K562 (cell line): ENCODE results near the gene CCNB1. TPM values are rescaled to one million over a fixed set of nuclear protein-coding genes. Genes with fewer than 3 reads are reported as not detected.

Experiments used
- BCOR ChIP-seq: fragments of 450-650 bp; IDR thresholded peaks from 2 replicates; pipeline ENCODE4 v1.6.1; 2016
- C11orf30 ChIP-seq: fragments of 450-650 bp; IDR thresholded peaks from 2 replicates; pipeline ENCODE4 v1.6.1; 2016; ENCODE audit warnings: low read depth, mild to moderate bottlenecking
- CHD1 ChIP-seq: fragments of 200-600 bp; sonication (generic); IDR thresholded peaks from one replicate; pipeline ENCODE4 v1.6.1; 2012; ENCODE audit warnings: mild to moderate bottlenecking, moderate library complexity, low read length, inconsistent platforms
- CREB3L1 ChIP-seq: fragments of 450-650 bp; IDR thresholded peaks from 2 replicates; pipeline ENCODE4 v1.6.1; 2014; ENCODE audit warnings: low read depth, mild to moderate bottlenecking, moderate library complexity, borderline replicate concordance
- ETV5 ChIP-seq: sonication (generic); formaldehyde crosslinking; IDR thresholded peaks from 2 replicates; pipeline ENCODE4 v1.4.0; 2020; ENCODE audit warnings: low read depth, mild to moderate bottlenecking, missing genetic modification reagents
- FOS ChIP-seq: IDR thresholded peaks from 3 replicates; pipeline ENCODE4 v1.6.1; 2011; ENCODE audit not compliant: insufficient read length; ENCODE audit errors: extremely low read depth
- FOXM1 ChIP-seq, 2 experiments: fragments of 450-650 bp in 1 of 2; sonication (generic) in 1 of 2; formaldehyde crosslinking in 1 of 2; IDR thresholded peaks; 2 replicates each; pipeline versions ENCODE4 v1.6.1 to v1.9.0; 2017 to 2022; ENCODE audit warnings: low read depth in 2 of 2, mild to moderate bottlenecking in 2 of 2, missing genetic modification reagents in 1 of 2, moderate library complexity in 1 of 2
- FOXP1 ChIP-seq: sonication (generic); formaldehyde crosslinking; IDR thresholded peaks from 2 replicates; pipeline ENCODE4 v1.8.0; 2022; ENCODE audit warnings: mild to moderate bottlenecking, missing genetic modification reagents
- GABPA ChIP-seq: fragments of 200-800 bp; sonication (Bioruptor generic); conservative IDR thresholded peaks from 2 replicates; pipeline ENCODE4 v1.6.1; 2016; ENCODE audit warnings: low read depth, missing genetic modification characterization, missing compliant biosample characterization
- GABPB1 ChIP-seq: sonication (generic); formaldehyde crosslinking; IDR thresholded peaks from 2 replicates; pipeline ENCODE4 v1.8.0; 2022; ENCODE audit warnings: mild to moderate bottlenecking, missing genetic modification reagents
- KDM2B ChIP-seq: fragments of 250-450 bp; sonication (Bioruptor Pico); IDR thresholded peaks from 2 replicates; pipeline ENCODE4 v1.8.0; 2021; ENCODE audit warnings: mild to moderate bottlenecking, moderate library complexity
- KDM4B ChIP-seq, 2 experiments: fragments of 450-650 bp in 1 of 2; sonication (generic) in 1 of 2; IDR thresholded peaks; 2 replicates each; pipeline ENCODE4 v1.6.1; 2016 to 2017; ENCODE audit warnings: borderline replicate concordance in 2 of 2, antibody characterized with exemption in 1 of 2, low read depth in 1 of 2, mild to moderate bottlenecking in 1 of 2
- MYNN ChIP-seq, 2 experiments: sonication (generic); formaldehyde crosslinking in 1 of 2; IDR thresholded peaks; 2 replicates each; pipeline versions ENCODE4 v1.5.0 to v1.6.1; 2016 to 2020; ENCODE audit warnings: antibody characterized with exemption in 1 of 2, missing genetic modification reagents in 1 of 2
- POLR2A ChIP-seq: fragments of 450-650 bp; conservative IDR thresholded peaks from 2 replicates; pipeline ENCODE4 v1.6.1; 2016
- POLR2G ChIP-seq: fragments of 200-400 bp; formaldehyde crosslinking; IDR thresholded peaks from 2 replicates; pipeline ENCODE4 v1.6.1; 2017; ENCODE audit warnings: low read depth, mild to moderate bottlenecking, antibody characterized with exemption, low read length, moderate library complexity
- PTBP1 ChIP-seq: fragments of 200-400 bp; formaldehyde crosslinking; IDR thresholded peaks from 2 replicates; pipeline ENCODE4 v1.6.1; 2017; ENCODE audit warnings: low read depth, low read length
- RNF2 ChIP-seq: sonication (generic); IDR thresholded peaks from 2 replicates; pipeline ENCODE4 v1.6.1; 2016
- TEAD2 ChIP-seq: fragments of 450-650 bp; IDR thresholded peaks from 2 replicates; pipeline ENCODE4 v1.6.1; 2016; ENCODE audit warnings: missing genetic modification characterization, control low read depth, missing compliant biosample characterization
- THRAP3 ChIP-seq: fragments of 450-650 bp; IDR thresholded peaks from 2 replicates; pipeline ENCODE4 v1.6.1; 2016; ENCODE audit warnings: mild to moderate bottlenecking, inconsistent platforms, borderline replicate concordance
- ZBTB9 ChIP-seq: fragments of 450-650 bp; formaldehyde crosslinking; IDR thresholded peaks from 2 replicates; pipeline ENCODE4 v1.4.0; 2020; ENCODE audit warnings: mild to moderate bottlenecking, moderate library complexity
- ZNF121 ChIP-seq: sonication (generic); formaldehyde crosslinking; conservative IDR thresholded peaks from 2 replicates; pipeline ENCODE4 v1.8.0; 2022; ENCODE audit warnings: missing genetic modification reagents
- polyA plus RNA-seq, 8 experiments: library from polyadenylated mRNA; depleted of rRNA in 4 of 8; stranded (reverse) in 5 of 8; unstranded in 3 of 8; fragments of >200 nt; fragmentation: Nextera tagmentation in 2 of 8; fragmentation: Illumina TruSeq in 1 of 8; extraction: Ambion mirVana in 2 of 8; extraction: Trizol in 1 of 8; gene quantifications; 2 replicates each; pipeline versions ENCODE4 v1.2.1 to v1.2.3, GENCODE V29; 2011 to 2014; ENCODE audit warnings: inconsistent platforms in 1 of 8, missing spikeins in 1 of 8
- total RNA-seq, 7 experiments: library from RNA; depleted of rRNA in 6 of 7; stranded (reverse); fragments of >200 nt in 6 of 7; fragmentation: Illumina TruSeq in 2 of 7; extraction: Trizol in 2 of 7; gene quantifications; 2 replicates each; pipeline versions ENCODE4 v1.2.1 to v1.2.3, GENCODE V29; 2011 to 2021; ENCODE audit warnings: low replicate concordance in 1 of 7
- TF ChIP-seq, protein P1 (sequence below): IDR thresholded peaks from 2 replicates; pipeline ENCODE4 v1.6.1; 2011; ENCODE audit warnings: borderline replicate concordance, low read depth, mild to moderate bottlenecking, moderate library complexity, low read length; ENCODE audit not compliant: insufficient read depth, poor library complexity, severe bottlenecking

CCNB1 gene
- total and polyA plus RNA-seq, 9 of the 15 experiments (the other 6 are each of a cell fraction or from before 2014, with no cell fraction given), result 165 to 679 (median 271) TPM

- TF ChIP-seq CHD1, result no peak
- TF ChIP-seq TEAD2, result no peak
- peak in 1 of 2 experiments; percentile 73; a peak in 1 of 4 replicates for TF ChIP-seq KDM4B (IDR thresholded peaks at IDR 0.05; ENCODE audit: borderline replicate concordance in 2 of 2, low read depth in 1 of 2)
- TF ChIP-seq GABPA, result peak; percentile 84
- TF ChIP-seq FOXM1 (IDR thresholded peaks at IDR 0.05; ENCODE audit: low read depth), result 0 out of 2 replicates have a peak, but pooled peaks have one; percentile 34
- peak; percentile 89 for TF ChIP-seq FOXM1 (CRISPR knock-in tag; IDR thresholded peaks at IDR 0.05; ENCODE audit: low read depth)
- TF ChIP-seq FOXP1 (CRISPR knock-in tag), result no peak
- peak; percentile 65; the same call in 1 of the 2 replicates for TF ChIP-seq C11orf30
- TF ChIP-seq THRAP3, result peak; percentile 86; the same call in 1 of the 2 replicates
- no peak for TF ChIP-seq ZNF121 (CRISPR knock-in tag)
- peak; percentile 94 for TF ChIP-seq POLR2G
- peak; percentile 81; the same call in 1 of the 2 replicates for TF ChIP-seq ETV5 (CRISPR knock-in tag)
- no peak for TF ChIP-seq MYNN (IDR thresholded peaks at IDR 0.05)
- no peak for TF ChIP-seq MYNN (CRISPR knock-in tag; IDR thresholded peaks at IDR 0.05)
- TF ChIP-seq ZBTB9 (CRISPR knock-in tag), result 0 out of 2 replicates have a peak, but pooled peaks have one; percentile 78
- 0 out of 2 replicates have a peak, but pooled peaks have one; percentile 29 for TF ChIP-seq CREB3L1
- no peak for TF ChIP-seq PTBP1
- TF ChIP-seq POLR2A, result peak; percentile 96
- TF ChIP-seq KDM2B (CRISPR knock-in tag), result 0 out of 2 replicates have a peak, but pooled peaks have one; percentile 6
- TF ChIP-seq, protein P1, sequence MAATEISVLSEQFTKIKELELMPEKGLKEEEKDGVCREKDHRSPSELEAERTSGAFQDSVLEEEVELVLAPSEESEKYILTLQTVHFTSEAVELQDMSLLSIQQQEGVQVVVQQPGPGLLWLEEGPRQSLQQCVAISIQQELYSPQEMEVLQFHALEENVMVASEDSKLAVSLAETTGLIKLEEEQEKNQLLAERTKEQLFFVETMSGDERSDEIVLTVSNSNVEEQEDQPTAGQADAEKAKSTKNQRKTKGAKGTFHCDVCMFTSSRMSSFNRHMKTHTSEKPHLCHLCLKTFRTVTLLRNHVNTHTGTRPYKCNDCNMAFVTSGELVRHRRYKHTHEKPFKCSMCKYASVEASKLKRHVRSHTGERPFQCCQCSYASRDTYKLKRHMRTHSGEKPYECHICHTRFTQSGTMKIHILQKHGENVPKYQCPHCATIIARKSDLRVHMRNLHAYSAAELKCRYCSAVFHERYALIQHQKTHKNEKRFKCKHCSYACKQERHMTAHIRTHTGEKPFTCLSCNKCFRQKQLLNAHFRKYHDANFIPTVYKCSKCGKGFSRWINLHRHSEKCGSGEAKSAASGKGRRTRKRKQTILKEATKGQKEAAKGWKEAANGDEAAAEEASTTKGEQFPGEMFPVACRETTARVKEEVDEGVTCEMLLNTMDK, result peak; percentile 8
- TF ChIP-seq BCOR, result peak; percentile 36; the same call in 1 of the 2 replicates
- TF ChIP-seq FOS, result peak; percentile 77
- TF ChIP-seq RNF2, result peak; percentile 58; the same call in 1 of the 2 replicates
- peak; percentile 84 for TF ChIP-seq GABPB1 (CRISPR knock-in tag)
Measured at GRCh38 chr5:69217548-69218526, 50.9 kb downstream of the CCNB1 start (continued).
